Keratinocyte (primary cell): ENCODE measurements around the gene PRSS23. TPM values are rescaled to one million over a fixed set of nuclear protein-coding genes. Genes with fewer than 3 reads are reported as not detected.

Experiments used
- DNase-seq: peaks from one replicate; pipeline ENCODE4 v3.0.0-alpha.2; 2011; ENCODE audit warnings: low read depth, missing footprints, low spot score
- FAIRE-seq: peaks from 2 replicates; lab custom pipeline; 2011; peaks lifted over from hg19 to GRCh38; lab: Jason Lieb, UNC
- H2AFZ ChIP-seq: 2 replicates; pipeline ENCODE4 v1.6.0; 2012; ENCODE audit warnings: low read length, control low read depth, inconsistent platforms; ENCODE audit not compliant: control insufficient read depth
- H3K27ac ChIP-seq: 2 replicates; pipeline ENCODE4 v1.5.1; 2011; ENCODE audit warnings: low read length; ENCODE audit not compliant: control insufficient read depth, insufficient read depth
- H3K27me3 ChIP-seq: 3 replicates; pipeline ENCODE4 v1.6.0; 2011; ENCODE audit warnings: low read length; ENCODE audit not compliant: control insufficient read depth, insufficient read depth; ENCODE audit errors: extremely low read depth
- H3K36me3 ChIP-seq, 2 experiments: 2 replicates in 1 of 2; 3 replicates in 1 of 2; pipeline ENCODE4 v1.5.1; 2011; ENCODE audit warnings: low read length in 2 of 2, mild to moderate bottlenecking in 1 of 2; ENCODE audit not compliant: control insufficient read depth in 2 of 2, insufficient read depth in 2 of 2; ENCODE audit errors: extremely low read depth in 1 of 2
- H3K4me1 ChIP-seq: 3 replicates; pipeline ENCODE4 v1.5.1; 2011; ENCODE audit warnings: low read length; ENCODE audit not compliant: control insufficient read depth, insufficient read depth; ENCODE audit errors: extremely low read depth
- H3K4me2 ChIP-seq: 3 replicates; pipeline ENCODE4 v1.6.0; 2011; ENCODE audit warnings: low read depth, low read length; ENCODE audit not compliant: control insufficient read depth, insufficient read depth; ENCODE audit errors: extremely low read depth
- H3K4me3 ChIP-seq, 3 experiments: fragments of 200-600 bp in 1 of 3; sonication (generic) in 1 of 3; 2 replicates in 2 of 3; 3 replicates in 1 of 3; pipeline ENCODE4 v1.5.1; 2011 to 2016; ENCODE audit warnings: low read length in 3 of 3, mild to moderate bottlenecking in 3 of 3, control low read depth in 2 of 3, inconsistent platforms in 1 of 3, low read depth in 1 of 3, mixed read lengths in 1 of 3, mixed run types in 1 of 3, moderate library complexity in 1 of 3; ENCODE audit not compliant: control insufficient read depth in 2 of 3, insufficient read depth in 2 of 3; ENCODE audit errors: extremely low read depth in 1 of 3
- H3K79me2 ChIP-seq: 2 replicates; pipeline ENCODE4 v1.6.0; 2012; ENCODE audit warnings: low read length; ENCODE audit not compliant: control insufficient read depth, insufficient read depth
- H3K9ac ChIP-seq: 3 replicates; pipeline ENCODE4 v1.6.0; 2011; ENCODE audit warnings: low read length; ENCODE audit not compliant: control insufficient read depth, insufficient read depth; ENCODE audit errors: extremely low read depth
- H3K9me1 ChIP-seq: 3 replicates; pipeline ENCODE4 v1.6.0; 2011; ENCODE audit warnings: low read length; ENCODE audit not compliant: control insufficient read depth, insufficient read depth; ENCODE audit errors: extremely low read depth
- H3K9me3 ChIP-seq: 2 replicates; pipeline ENCODE4 v1.5.1; 2012; ENCODE audit warnings: low read depth, low read length; ENCODE audit not compliant: control insufficient read depth
- H4K20me1 ChIP-seq: 3 replicates; pipeline ENCODE4 v1.6.0; 2011; ENCODE audit warnings: low read length; ENCODE audit not compliant: control insufficient read depth, insufficient read depth; ENCODE audit errors: extremely low read depth
- CTCF ChIP-seq, 3 experiments: IDR thresholded peaks in 1 of 3; conservative IDR thresholded peaks in 1 of 3; optimal IDR thresholded peaks in 1 of 3; 2 replicates in 2 of 3; 3 replicates in 1 of 3; pipeline versions ENCODE3 to v1.5.1; 2011; ENCODE audit warnings: low read length in 3 of 3, mild to moderate bottlenecking in 3 of 3, moderate library complexity in 2 of 3, control low read depth in 1 of 3, inconsistent platforms in 1 of 3; ENCODE audit not compliant: insufficient read depth in 2 of 3; ENCODE audit errors: extremely low read depth in 1 of 3
- EZH2 ChIP-seq: IDR thresholded peaks from one replicate; pipeline ENCODE4 v1.6.1; 2012; ENCODE audit warnings: inconsistent platforms, mild to moderate bottlenecking, low read length, moderate library complexity
- dilution Hi-C: fragments of 300-500 bp; cut with MboI; formaldehyde crosslinking; loops from one replicate; pipeline ENCODE4 v1.7.0; 2020; ENCODE audit warnings: low sequenced_read_pairs; ENCODE audit not compliant: extremely low pct_ligation_motif_present
- polyA plus RNA-seq, 5 experiments: library from polyadenylated mRNA; depleted of rRNA in 3 of 5; stranded (reverse) in 3 of 5; stranded (forward) in 1 of 5; unstranded in 1 of 5; fragments of >200 nt; gene quantifications; 1 replicate in 1 of 5; 2 replicates in 3 of 5; 3 replicates in 1 of 5; pipeline versions ENCODE4 v1.2.1 to v1.2.3, GENCODE V29; 2011 to 2012; ENCODE audit warnings: missing spikeins in 2 of 5, low read depth in 1 of 5, low replicate concordance in 1 of 5

The PRSS23 gene
- polyA plus RNA-seq, 1 donor (not counting 4 experiments of a cell fraction or from before 2014, with no cell fraction given), result 143 TPM

GRCh38 chr11:86792150-86792549 is 8.2 kb upstream of the PRSS23 start:
- no peaks in the 10 kb centered on the region for H3K9me3 ChIP-seq
- H3K27ac ChIP-seq, result no peak overlapping the region
- no peaks in the 10 kb centered on the region for H4K20me1 ChIP-seq
- H3K4me1 ChIP-seq, result peaks cover 3% of the 10 kb centered on the region
- TF ChIP-seq EZH2 (no peak), CTCF (optimal IDR thresholded peaks at IDR 0.05 in 1 of 3, IDR thresholded peaks at IDR 0.05 in 1 of 3, conservative IDR thresholded peaks at IDR 0.05 in 1 of 3; ENCODE audit: extremely low read depth in 1 of 3, insufficient read depth in 2 of 3, low read length in 3 of 3) (no peak)
- H3K4me3 ChIP-seq, result no peak overlapping the region
- no peak overlapping the region for H3K9ac ChIP-seq
- no peak for FAIRE-seq
- dilution Hi-C loops, result no loop called here
- H3K4me2 ChIP-seq, result no peak overlapping the region
- no peaks in the 10 kb centered on the region for H3K79me2 ChIP-seq
- DNase-seq, result no peak
- no peak overlapping the region for H2AFZ ChIP-seq
- no peaks in the 10 kb centered on the region for H3K9me1 ChIP-seq
- H3K27me3 ChIP-seq, result no peaks in the 10 kb centered on the region
- H3K36me3 ChIP-seq, result no peaks in the 10 kb centered on the region

GRCh38 chr11:86793307-86793706 is 7.0 kb upstream of the PRSS23 start:
- Histone ChIP-seq H3K27ac (no peak overlapping the region), H3K9ac (no peak overlapping the region), H3K4me1 (peaks cover 3% of the 10 kb centered on the region), H3K36me3 (no peaks in the 10 kb centered on the region), H3K27me3 (no peaks in the 10 kb centered on the region), H3K4me3 (no peak overlapping the region), H3K4me2 (no peak overlapping the region), H3K9me1 (no peaks in the 10 kb centered on the region), H3K79me2 (no peaks in the 10 kb centered on the region), H2AFZ (no peak overlapping the region), H4K20me1 (no peaks in the 10 kb centered on the region), H3K9me3 (no peaks in the 10 kb centered on the region)
- FAIRE-seq (no peak), DNase-seq (no peak)
- dilution Hi-C loops, result no loop called here
- TF ChIP-seq EZH2, result no peak
- TF ChIP-seq CTCF (optimal IDR thresholded peaks at IDR 0.05 in 1 of 3, IDR thresholded peaks at IDR 0.05 in 1 of 3, conservative IDR thresholded peaks at IDR 0.05 in 1 of 3; ENCODE audit: extremely low read depth in 1 of 3, insufficient read depth in 2 of 3, low read length in 3 of 3), result no peak
